ENCODE measurements around the gene GALNT2. TPM values are rescaled to one million over a fixed set of nuclear protein-coding genes. Genes with fewer than 3 reads are reported as not detected.
A peak's percentile ranks its signal among the peaks of the same experiment; 100 is the strongest.

The GALNT2 gene
- total RNA-seq, 1 donor from 2014 or later = 66.3 TPM

- H3K4me3 Mint-ChIP-seq = no peak overlapping the region
- peaks cover 40% of the 10 kb centered on the region for H3K4me1 Mint-ChIP-seq (ENCODE audit: unreplicated experiment)
- DNase-seq (ENCODE audit: extremely low spot score, unreplicated experiment) = no peak
- H3K36me3 Mint-ChIP-seq = no peaks in the 10 kb centered on the region
- no peak for TF ChIP-seq CTCF (conservative IDR thresholded peaks at IDR 0.05)
- H3K27me3 Mint-ChIP-seq = peaks cover 27% of the 10 kb centered on the region
- no peak overlapping the region for H3K27ac Mint-ChIP-seq
- H3K9me3 Mint-ChIP-seq = no peaks in the 10 kb centered on the region
These were observed 59.6 kb downstream of the GALNT2 start for GRCh38 chr1:230126529-230127104.

GRCh38 chr1:230127105-230128054 lies 60.3 kb downstream of the GALNT2 start:
- no peak for TF ChIP-seq CTCF (conservative IDR thresholded peaks at IDR 0.05)
- Mint-ChIP-seq H3K9me3 (no peaks in the 10 kb centered on the region), H3K4me3 (no peak overlapping the region), H3K36me3 (no peaks in the 10 kb centered on the region), H3K27ac (no peak overlapping the region), H3K4me1 (ENCODE audit: unreplicated experiment) (peaks cover 38% of the 10 kb centered on the region), H3K27me3 (peaks cover 25% of the 10 kb centered on the region)
- no peak for DNase-seq (ENCODE audit: extremely low spot score, unreplicated experiment)

- no peak overlapping the region for H3K4me3 Mint-ChIP-seq
These were observed 61.7 kb downstream of the GALNT2 start for GRCh38 chr1:230128569-230129285.

DNA sequence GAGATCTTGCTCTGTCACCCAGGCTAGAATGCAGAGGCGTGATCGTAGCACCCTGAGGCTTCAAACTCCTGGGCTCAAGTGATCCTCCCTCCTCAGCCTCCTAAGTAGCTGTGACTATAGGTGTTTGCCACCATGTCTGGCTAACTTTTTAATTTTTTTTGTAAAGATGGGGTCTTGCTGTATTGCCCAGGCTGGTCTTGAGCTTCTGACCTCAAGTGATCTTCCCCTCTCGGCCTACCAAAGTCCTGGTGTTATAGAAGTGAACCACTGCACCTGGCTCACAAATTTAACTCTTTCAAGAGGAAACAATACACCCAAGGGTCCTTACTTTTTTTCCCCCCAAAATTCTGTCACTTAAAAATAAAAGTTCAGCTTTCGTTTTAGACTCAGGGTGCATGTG lies 62.3 kb downstream of the GALNT2 start:
- no peaks in the 10 kb centered on the region for H3K36me3 Mint-ChIP-seq
- H3K27me3 Mint-ChIP-seq = peaks cover 21% of the 10 kb centered on the region
- peaks cover 32% of the 10 kb centered on the region for H3K4me1 Mint-ChIP-seq (ENCODE audit: unreplicated experiment)
- TF ChIP-seq CTCF (conservative IDR thresholded peaks at IDR 0.05) = no peak
- H3K9me3 Mint-ChIP-seq = no peaks in the 10 kb centered on the region
- no peak overlapping the region for H3K27ac Mint-ChIP-seq
- H3K4me3 Mint-ChIP-seq = no peak overlapping the region
- DNase-seq (ENCODE audit: extremely low spot score, unreplicated experiment) = no peak

More at GRCh38 chr1:230128569-230129285, 61.7 kb downstream of the GALNT2 start:
- no peak for TF ChIP-seq CTCF (conservative IDR thresholded peaks at IDR 0.05)
- Mint-ChIP-seq H3K9me3 (no peaks in the 10 kb centered on the region), H3K27me3 (peaks cover 20% of the 10 kb centered on the region), H3K27ac (peak overlapping the region; percentile 46), H3K4me1 (ENCODE audit: unreplicated experiment) (peaks cover 37% of the 10 kb centered on the region), H3K36me3 (no peaks in the 10 kb centered on the region)
- no peak for DNase-seq (ENCODE audit: extremely low spot score, unreplicated experiment)

GRCh38 chr1:230130172-230130944 lies 63.3 kb downstream of the GALNT2 start:
- Mint-ChIP-seq H3K4me1 (ENCODE audit: unreplicated experiment) (peaks cover 31% of the 10 kb centered on the region), H3K27ac (no peak overlapping the region), H3K9me3 (no peaks in the 10 kb centered on the region), H3K36me3 (peaks cover 6% of the 10 kb centered on the region), H3K27me3 (peaks cover 23% of the 10 kb centered on the region), H3K4me3 (no peak overlapping the region)
- no peak for DNase-seq (ENCODE audit: extremely low spot score, unreplicated experiment)
- TF ChIP-seq CTCF (conservative IDR thresholded peaks at IDR 0.05) = no peak

Data from type B pancreatic cell (in vitro differentiated cells).